Activated naive CD8-positive, alpha-beta T cell treated with anti-CD3 and anti-CD28 coated beads, Interleukin-2, amount 50 U/mL, for 24 hours (primary cell): ENCODE measurements around the gene PDE6A.
"Not testable (repeated sequence)": the region's sequence is repeated elsewhere in the genome, so short reads cannot be mapped to it uniquely, and the experiment has no call there.

Experiments used
- ATAC-seq: fragments of 150-1000 bp; cut with Tn5 transposase; one replicate; pipeline ENCODE4 v1.10.0; 2021
- DNase-seq: peaks from one replicate; pipeline ENCODE4 v3.0.0; 2021
- H3K27ac Mint-ChIP-seq: one replicate; pipeline ENCODE4 v1.8.0; 2021; ENCODE audit warnings: mild to moderate bottlenecking, mixed read lengths
- H3K27me3 Mint-ChIP-seq: one replicate; pipeline ENCODE4 v1.8.0; 2021; ENCODE audit warnings: mixed read lengths
- H3K36me3 Mint-ChIP-seq: one replicate; pipeline ENCODE4 v1.8.0; 2021; ENCODE audit warnings: low read depth, mixed read lengths
- H3K4me1 Mint-ChIP-seq: one replicate; pipeline ENCODE4 v1.8.0; 2021; ENCODE audit warnings: mixed read lengths
- H3K4me3 Mint-ChIP-seq: one replicate; pipeline ENCODE4 v1.8.0; 2021; ENCODE audit warnings: mild to moderate bottlenecking, moderate library complexity, mixed read lengths
- H3K9me3 Mint-ChIP-seq: one replicate; pipeline ENCODE4 v1.8.0; 2021; ENCODE audit warnings: mixed read lengths

The PDE6A gene

DNA sequence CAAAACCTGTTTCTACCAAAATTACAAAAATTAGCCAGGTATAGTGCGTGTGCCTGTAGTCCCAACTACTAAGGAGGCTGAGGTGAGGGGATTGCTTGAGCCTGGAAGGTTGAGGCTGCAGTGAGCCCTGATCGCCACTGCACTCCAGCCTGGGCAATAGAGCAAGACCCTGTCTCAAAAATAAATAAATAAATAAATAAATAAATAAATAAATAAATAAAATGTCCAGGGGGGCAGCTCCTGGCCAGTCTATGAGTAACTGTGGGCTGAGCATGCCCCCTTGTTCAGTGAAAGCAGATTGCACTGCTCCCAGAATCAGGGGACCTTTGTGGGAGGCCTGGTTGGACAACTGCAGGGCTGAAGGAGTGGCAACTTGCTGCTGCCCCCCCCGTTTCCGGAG lies 62.7 kb downstream of the PDE6A start:
- Mint-ChIP-seq H3K4me3 (no peak overlapping the region), H3K27me3 (no peaks in the 10 kb centered on the region), H3K4me1 (no peaks in the 10 kb centered on the region), H3K9me3 (no peaks in the 10 kb centered on the region), H3K36me3 (no peaks in the 10 kb centered on the region), H3K27ac (no peak overlapping the region)
- DNase-seq: no peak
- no peak for ATAC-seq

- no peaks in the 10 kb centered on the region for H3K27me3 Mint-ChIP-seq
- H3K4me3 Mint-ChIP-seq: no peak overlapping the region
- H3K9me3 Mint-ChIP-seq: no peaks in the 10 kb centered on the region
- DNase-seq (no peak), ATAC-seq (no peak)
- no peaks in the 10 kb centered on the region for H3K36me3 Mint-ChIP-seq
- H3K27ac Mint-ChIP-seq: no peak overlapping the region
- H3K4me1 Mint-ChIP-seq: no peaks in the 10 kb centered on the region
Measured at GRCh38 chr5:149881069-149881622, 63.4 kb downstream of the PDE6A start.

GRCh38 chr5:149879593-149879992 lies 65.0 kb downstream of the PDE6A start:
- not testable (repeated sequence) for H3K27ac Mint-ChIP-seq, H3K36me3 Mint-ChIP-seq, H3K9me3 Mint-ChIP-seq, ATAC-seq, H3K4me3 Mint-ChIP-seq, DNase-seq, H3K4me1 Mint-ChIP-seq, H3K27me3 Mint-ChIP-seq

DNA sequence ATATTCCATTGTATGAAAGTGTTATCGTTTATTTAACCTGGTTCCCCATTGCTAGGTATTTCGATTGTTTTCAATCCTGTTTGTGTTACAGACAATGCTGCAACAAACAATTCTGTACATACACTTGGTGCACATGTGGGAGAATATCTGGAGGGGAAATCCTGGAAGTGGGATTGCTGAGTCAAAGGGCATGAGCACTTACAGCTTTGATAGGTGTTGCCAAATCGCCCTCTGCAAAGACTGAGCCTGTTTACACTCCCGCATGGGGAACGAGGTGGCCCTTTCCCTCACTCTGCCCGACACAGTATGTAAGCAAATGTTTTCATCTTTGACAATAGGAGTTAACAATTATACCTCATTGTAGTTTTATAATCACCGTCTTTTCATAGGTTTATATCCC lies 66.2 kb downstream of the PDE6A start:
- no peaks in the 10 kb centered on the region for H3K27me3 Mint-ChIP-seq

DNA sequence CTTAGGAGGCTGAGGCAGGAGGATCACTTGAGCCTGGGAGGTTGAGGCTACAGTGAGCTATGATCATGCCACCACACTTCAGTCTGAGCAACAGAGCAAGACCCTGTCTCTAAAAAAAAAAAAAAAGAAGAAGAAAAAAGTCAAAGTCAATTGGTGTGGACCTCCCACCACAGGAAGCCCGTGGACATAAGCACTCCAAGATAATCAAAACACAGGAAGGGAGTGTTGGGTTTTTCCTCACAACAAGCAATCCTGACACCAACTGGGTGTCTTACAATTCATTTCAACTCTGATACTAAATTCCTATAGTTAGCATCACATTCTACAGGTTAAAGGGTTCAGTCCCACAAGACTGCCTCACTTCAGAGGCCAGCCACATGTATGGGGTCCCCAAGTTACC lies 70.7 kb downstream of the PDE6A start:
- no peaks in the 10 kb centered on the region for H3K4me1 Mint-ChIP-seq
- no peak overlapping the region for H3K4me3 Mint-ChIP-seq
- no peak for DNase-seq
- H3K9me3 Mint-ChIP-seq: no peaks in the 10 kb centered on the region
- H3K27ac Mint-ChIP-seq: no peak overlapping the region
- H3K27me3 Mint-ChIP-seq: no peaks in the 10 kb centered on the region
- ATAC-seq: no peak
- H3K36me3 Mint-ChIP-seq: no peaks in the 10 kb centered on the region

More for the DNA sequence above, 66.2 kb downstream of the PDE6A start:
- no peak overlapping the region for H3K27ac Mint-ChIP-seq
- DNase-seq (no peak), ATAC-seq (no peak)
- H3K4me1 Mint-ChIP-seq: no peaks in the 10 kb centered on the region
- no peaks in the 10 kb centered on the region for H3K36me3 Mint-ChIP-seq
- no peak overlapping the region for H3K4me3 Mint-ChIP-seq
- H3K9me3 Mint-ChIP-seq: no peaks in the 10 kb centered on the region

DNA sequence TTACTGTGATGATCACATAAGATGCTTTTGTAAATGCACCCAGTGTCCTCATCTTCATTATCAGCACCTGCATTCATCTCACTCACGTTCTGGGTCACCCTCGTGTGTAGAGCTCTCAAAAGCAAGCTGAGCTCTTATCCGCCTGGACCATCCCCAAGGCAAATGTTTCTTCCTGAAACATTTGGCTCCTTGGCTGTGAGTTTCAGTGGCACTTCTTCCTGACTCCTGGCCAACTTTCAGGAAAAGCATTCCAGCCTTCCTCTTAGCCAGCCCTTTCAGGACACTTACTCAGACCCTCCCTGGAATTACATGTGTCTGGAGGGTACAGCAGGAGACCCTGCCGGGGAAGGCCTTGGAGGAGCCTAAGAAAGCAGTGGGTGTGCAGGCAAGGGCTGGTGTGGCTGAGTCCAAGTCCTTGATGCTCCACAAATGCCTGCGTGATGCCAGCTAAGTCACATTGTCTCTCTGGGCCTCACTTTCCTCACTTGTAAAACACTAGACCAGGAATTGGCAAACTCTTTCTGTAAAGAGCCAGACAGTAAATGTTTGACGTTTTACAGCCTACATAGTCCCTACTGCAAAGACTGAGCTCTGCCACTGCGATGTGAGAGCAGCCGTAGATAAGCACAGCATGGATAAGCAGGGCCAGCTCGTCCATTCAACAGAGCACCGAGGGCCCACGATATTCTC lies 72.1 kb downstream of the PDE6A start:
- Mint-ChIP-seq H3K27ac (no peak overlapping the region), H3K4me3 (no peak overlapping the region), H3K4me1 (no peaks in the 10 kb centered on the region), H3K36me3 (no peaks in the 10 kb centered on the region), H3K27me3 (no peaks in the 10 kb centered on the region), H3K9me3 (no peaks in the 10 kb centered on the region)
- DNase-seq: no peak
- ATAC-seq: no peak

DNA sequence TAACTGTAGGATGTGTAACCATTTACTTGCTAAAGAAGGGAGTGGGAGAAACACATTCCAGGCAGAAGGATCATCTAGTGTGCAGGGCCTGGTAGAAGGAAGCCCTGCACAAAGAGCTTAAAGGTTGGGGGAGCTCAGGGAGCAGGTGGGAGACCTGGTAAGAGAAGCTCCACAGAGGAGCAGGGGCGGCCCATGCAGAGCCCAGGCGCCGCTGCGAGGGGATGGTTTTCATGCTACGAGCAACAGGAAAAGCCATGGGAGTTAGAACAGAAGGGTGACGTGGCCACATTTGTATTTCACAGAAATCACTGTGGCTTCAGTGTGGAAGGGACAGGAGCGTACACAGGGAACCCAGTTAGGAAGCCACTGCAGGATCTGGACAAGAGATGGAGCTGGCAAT lies 73.1 kb downstream of the PDE6A start:
- Mint-ChIP-seq H3K4me3 (no peak overlapping the region), H3K27me3 (no peaks in the 10 kb centered on the region), H3K36me3 (no peaks in the 10 kb centered on the region), H3K4me1 (no peaks in the 10 kb centered on the region), H3K27ac (no peak overlapping the region), H3K9me3 (no peaks in the 10 kb centered on the region)
- no peak for DNase-seq
- ATAC-seq: no peak

DNA sequence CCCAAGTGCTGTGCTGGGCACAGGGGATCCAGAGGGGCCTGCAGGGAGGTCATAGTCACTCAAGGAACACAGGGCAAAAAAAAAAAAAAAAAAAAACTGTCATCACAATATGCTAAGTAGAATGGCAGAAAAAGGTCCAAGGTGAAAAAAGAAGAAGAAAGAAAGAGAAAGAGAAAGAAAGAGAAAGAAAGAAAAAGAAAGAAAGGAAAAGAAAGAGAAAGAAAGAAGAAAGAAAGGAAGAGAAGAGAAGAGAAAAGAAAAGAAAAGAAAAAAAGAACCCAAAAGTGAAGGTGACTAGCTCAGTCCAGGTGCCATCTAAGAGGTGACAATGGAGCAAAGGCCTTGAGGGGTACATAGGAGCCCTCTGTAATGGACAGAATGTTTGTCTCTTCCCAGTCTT lies 73.9 kb downstream of the PDE6A start:
- no peak overlapping the region for H3K27ac Mint-ChIP-seq
- H3K4me3 Mint-ChIP-seq: no peak overlapping the region
- no peaks in the 10 kb centered on the region for H3K4me1 Mint-ChIP-seq
- H3K27me3 Mint-ChIP-seq: no peaks in the 10 kb centered on the region
- no peak for ATAC-seq
- H3K9me3 Mint-ChIP-seq: no peaks in the 10 kb centered on the region
- no peak for DNase-seq
- H3K36me3 Mint-ChIP-seq: no peaks in the 10 kb centered on the region

GRCh38 chr5:149870232-149870631 lies 74.4 kb downstream of the PDE6A start:
- H3K4me1 Mint-ChIP-seq: no peaks in the 10 kb centered on the region
- H3K4me3 Mint-ChIP-seq: no peak overlapping the region
- ATAC-seq (no peak), DNase-seq (no peak)
- H3K36me3 Mint-ChIP-seq: no peaks in the 10 kb centered on the region
- no peak overlapping the region for H3K27ac Mint-ChIP-seq
- no peaks in the 10 kb centered on the region for H3K27me3 Mint-ChIP-seq
- no peaks in the 10 kb centered on the region for H3K9me3 Mint-ChIP-seq

- DNase-seq (no peak), ATAC-seq (no peak)
- no peak overlapping the region for H3K27ac Mint-ChIP-seq
- no peaks in the 10 kb centered on the region for H3K27me3 Mint-ChIP-seq
- H3K4me3 Mint-ChIP-seq: no peak overlapping the region
- H3K4me1 Mint-ChIP-seq: no peaks in the 10 kb centered on the region
- no peaks in the 10 kb centered on the region for H3K36me3 Mint-ChIP-seq
- no peaks in the 10 kb centered on the region for H3K9me3 Mint-ChIP-seq
Measured at GRCh38 chr5:149869411-149869821, 75.2 kb downstream of the PDE6A start.

GRCh38 chr5:149865746-149866145 lies 78.8 kb downstream of the PDE6A start:
- no peak for DNase-seq
- peaks cover 2% of the 10 kb centered on the region for H3K36me3 Mint-ChIP-seq
- peaks cover 7% of the 10 kb centered on the region for H3K4me1 Mint-ChIP-seq
- no peak overlapping the region for H3K4me3 Mint-ChIP-seq
- no peak for ATAC-seq
- H3K27ac Mint-ChIP-seq: no peak overlapping the region
- H3K27me3 Mint-ChIP-seq: no peaks in the 10 kb centered on the region
- H3K9me3 Mint-ChIP-seq: no peaks in the 10 kb centered on the region

- DNase-seq (no peak), ATAC-seq (no peak)
- H3K36me3 Mint-ChIP-seq: peaks cover 2% of the 10 kb centered on the region
- H3K9me3 Mint-ChIP-seq: no peaks in the 10 kb centered on the region
- no peaks in the 10 kb centered on the region for H3K27me3 Mint-ChIP-seq
- peaks cover 11% of the 10 kb centered on the region for H3K4me1 Mint-ChIP-seq
- no peak overlapping the region for H3K27ac Mint-ChIP-seq
- H3K4me3 Mint-ChIP-seq: no peak overlapping the region
Measured at GRCh38 chr5:149863830-149864229, 80.8 kb downstream of the PDE6A start.

DNA sequence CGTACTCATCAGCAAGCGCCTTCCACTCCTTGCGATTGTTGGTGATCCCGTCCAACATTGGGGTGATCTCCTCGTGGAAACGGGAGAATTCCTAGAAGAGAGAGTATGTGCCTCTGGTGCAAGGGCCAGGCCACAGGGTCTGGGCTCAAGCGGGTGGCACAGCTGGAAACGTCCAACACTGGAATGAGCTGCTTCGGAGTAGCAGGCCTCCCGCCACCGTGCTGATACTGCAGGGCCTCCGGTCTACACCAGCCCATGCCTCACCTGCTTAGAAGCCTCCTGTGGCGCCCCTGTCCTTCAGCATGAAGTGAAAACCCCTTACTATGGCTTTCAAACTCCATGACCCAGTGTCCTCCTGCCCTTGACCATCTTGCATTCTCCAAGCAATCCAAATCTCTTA lies 81.4 kb downstream of the PDE6A start:
- peaks cover 2% of the 10 kb centered on the region for H3K36me3 Mint-ChIP-seq
- H3K27ac Mint-ChIP-seq: no peak overlapping the region
- no peak for ATAC-seq

GRCh38 chr5:149860801-149861322 lies 83.7 kb downstream of the PDE6A start:
- peaks cover 11% of the 10 kb centered on the region for H3K4me1 Mint-ChIP-seq
- H3K36me3 Mint-ChIP-seq: peaks cover 2% of the 10 kb centered on the region
- ATAC-seq (peak; percentile 26), DNase-seq (peak; percentile 19)
- no peak overlapping the region for H3K4me3 Mint-ChIP-seq
- H3K9me3 Mint-ChIP-seq: no peaks in the 10 kb centered on the region
- peak overlapping the region; percentile 74 for H3K27ac Mint-ChIP-seq
- no peaks in the 10 kb centered on the region for H3K27me3 Mint-ChIP-seq

More for the DNA sequence above, 81.4 kb downstream of the PDE6A start:
- Mint-ChIP-seq H3K4me3 (no peak overlapping the region), H3K27me3 (no peaks in the 10 kb centered on the region), H3K9me3 (no peaks in the 10 kb centered on the region), H3K4me1 (peaks cover 11% of the 10 kb centered on the region)
- DNase-seq: no peak

- Mint-ChIP-seq H3K27me3 (no peaks in the 10 kb centered on the region), H3K36me3 (peaks cover 2% of the 10 kb centered on the region), H3K4me3 (no peak overlapping the region), H3K9me3 (no peaks in the 10 kb centered on the region), H3K4me1 (peaks cover 11% of the 10 kb centered on the region), H3K27ac (no peak overlapping the region)
- ATAC-seq (no peak), DNase-seq (no peak)
Measured at GRCh38 chr5:149859746-149860145, 84.8 kb downstream of the PDE6A start.
